ENCODE results near the gene PHC3.

Gene PHC3

DNA sequence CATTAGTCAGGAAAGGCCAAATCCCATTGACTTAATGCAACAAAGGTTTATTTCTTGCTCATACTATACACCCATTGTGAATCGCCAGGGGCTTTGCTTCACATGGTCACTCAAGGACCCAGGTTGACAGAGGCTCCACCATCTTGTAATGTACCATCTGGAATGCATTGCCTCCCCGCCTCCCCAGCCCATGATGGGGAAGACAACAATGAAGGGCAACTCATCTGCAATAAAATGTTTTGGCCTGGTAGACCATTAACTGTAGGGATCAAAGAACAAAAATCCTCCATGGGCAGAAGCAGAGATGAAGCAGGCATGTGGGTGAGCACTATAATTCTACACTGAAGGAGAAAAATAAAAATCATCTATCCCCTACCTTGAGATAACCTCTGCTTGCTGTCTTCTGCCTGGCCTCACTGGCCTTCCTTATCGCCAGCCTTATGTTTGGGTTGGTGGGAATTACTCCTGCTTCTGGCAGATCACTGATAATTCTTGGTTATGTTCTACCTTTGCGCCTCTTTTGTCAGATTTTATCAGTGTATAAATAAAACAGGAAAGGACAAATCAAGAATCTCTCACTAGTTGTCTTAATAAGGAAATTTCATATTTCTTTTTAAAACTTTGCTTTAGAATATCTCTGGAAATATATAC is 106.0 kb downstream of the PHC3 start:
- DNase-seq: no peak

DNA sequence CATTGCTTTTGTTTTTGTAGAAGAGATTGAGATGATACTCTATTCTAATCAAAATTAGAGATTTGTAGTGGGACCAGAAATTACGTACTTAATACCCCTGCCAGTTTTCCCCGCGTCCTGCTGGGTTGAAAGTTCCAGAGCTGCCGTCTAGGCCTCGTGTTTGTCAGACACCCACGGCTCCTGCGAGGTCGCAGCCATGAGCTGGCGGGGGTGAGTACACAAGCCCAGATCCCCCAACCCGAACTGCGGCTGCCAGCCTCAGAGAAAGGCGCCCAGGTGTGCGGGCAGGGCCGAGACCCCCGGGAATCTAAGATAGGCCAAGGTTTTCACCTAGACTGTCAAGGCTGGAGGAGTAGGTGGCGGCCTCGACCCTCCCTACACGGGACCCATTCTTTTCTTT is 117.4 kb downstream of the PHC3 start:
- DNase-seq: no peak

DNA sequence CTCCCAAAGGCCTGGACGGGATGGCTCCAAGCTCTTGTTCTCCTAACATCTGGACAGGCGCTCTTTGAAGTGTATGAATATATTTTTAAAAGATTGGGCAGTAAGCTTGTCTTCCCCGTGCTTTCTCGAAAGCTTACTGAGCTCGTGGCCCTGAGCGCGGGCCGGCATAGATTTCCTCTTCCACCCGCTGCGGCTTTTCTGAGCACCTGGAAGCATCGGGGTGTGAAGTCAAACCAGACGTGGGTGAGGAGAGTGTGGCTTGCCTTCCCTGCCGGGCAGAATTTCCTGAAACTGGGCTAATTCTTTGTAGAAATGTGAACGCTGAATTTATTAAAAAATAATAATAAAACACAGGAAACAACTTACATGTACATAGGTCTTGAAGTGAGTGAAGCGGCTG is 117.8 kb downstream of the PHC3 start:
- DNase-seq: no peak

DNA sequence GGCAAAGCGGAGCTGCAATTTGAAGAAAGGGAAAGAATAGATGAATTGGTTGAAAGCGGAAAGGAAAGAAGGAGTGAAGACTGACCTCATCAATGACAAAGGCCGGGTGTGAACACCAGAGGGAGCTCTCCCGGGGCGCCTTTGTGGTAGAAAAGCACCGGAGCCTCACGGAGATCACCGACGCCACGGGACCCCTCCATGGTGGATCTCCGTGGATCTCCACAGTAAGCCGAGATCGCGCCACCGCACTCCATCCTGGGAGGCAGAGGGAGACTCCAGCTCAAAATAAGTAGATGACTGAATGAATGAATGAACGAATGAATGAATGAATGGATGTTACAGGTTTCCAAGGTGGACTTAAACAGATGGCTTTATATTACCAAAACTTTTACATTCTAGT is 118.8 kb downstream of the PHC3 start:
- DNase-seq: no peak

DNA sequence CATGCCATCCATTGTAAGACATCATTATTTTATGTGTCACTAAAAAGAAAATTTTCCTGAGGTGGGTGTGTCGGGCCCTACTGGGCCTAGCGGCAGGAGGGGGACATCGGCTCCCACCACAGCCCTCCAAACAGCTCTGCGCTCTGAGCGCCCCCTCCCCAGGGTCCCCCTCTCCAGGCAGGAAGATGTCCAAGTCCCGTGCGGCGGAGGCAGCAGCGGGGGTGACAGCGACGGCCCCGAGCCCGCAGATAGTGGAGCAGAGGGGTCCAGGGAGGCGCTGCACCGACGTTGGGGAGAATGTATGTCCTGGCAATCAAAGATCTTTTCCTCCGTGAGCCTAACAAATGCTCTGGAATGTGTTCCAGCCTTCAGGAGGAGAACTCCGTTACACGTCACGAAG is 119.5 kb downstream of the PHC3 start:
- no peak for DNase-seq

- DNase-seq: no peak
Measured at GRCh38 chr3:170059447-170059846, 122.1 kb downstream of the PHC3 start.

DNA sequence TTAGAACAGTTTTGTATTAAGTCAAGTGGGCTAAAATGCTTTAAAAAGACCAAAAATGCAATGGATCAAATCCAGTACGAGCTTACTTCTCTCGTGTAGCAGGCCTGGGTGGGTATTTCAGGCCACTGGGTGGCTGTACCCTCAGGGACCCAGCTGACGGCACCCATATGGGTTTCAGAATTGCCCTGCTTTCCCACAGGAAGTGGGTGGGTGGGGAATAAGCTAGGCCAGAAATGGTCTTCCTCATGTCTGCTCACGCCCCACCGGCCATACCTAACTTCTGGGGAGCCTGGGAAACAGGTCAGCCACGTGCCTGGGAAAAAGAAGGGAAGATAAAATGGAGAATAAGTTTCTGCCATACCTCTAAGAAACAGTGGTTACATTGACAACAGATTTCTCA is 123.4 kb downstream of the PHC3 start:
- DNase-seq: no peak

GRCh38 chr3:170057550-170057949 is 124.0 kb downstream of the PHC3 start:
- DNase-seq: no peak

DNA sequence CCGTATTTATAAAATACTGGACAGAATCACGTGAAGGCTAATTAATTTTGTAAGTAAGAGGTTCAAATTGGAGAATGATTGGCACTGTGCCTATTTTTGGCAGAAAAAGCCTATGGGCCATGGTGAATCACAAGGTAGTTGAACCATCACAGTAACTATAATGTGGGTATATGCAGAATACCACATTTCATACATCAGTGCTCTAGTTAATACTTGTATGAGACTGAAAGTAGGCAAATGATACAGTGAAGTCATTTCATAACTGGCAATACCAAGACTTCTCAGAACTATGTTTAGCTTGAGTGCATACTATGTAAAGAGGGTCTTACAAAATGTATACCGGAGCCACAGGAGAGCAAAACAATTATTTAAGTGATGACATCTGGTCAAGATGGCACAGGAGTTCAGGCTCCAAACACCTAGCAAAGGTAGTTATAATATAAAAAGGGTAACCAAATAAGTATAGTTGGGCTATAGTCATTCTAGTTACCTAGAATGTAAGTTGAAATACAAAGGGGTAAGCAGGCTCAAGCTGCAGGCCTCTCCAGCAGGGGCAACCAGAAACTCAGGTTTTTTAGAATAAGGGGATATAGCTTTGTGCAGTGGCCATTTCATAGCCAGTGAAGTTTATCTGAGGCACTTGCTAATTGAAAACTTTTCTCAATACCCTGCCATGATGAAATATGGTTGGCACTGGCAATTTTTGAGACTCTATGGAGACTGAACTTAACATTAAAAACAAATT is 124.7 kb downstream of the PHC3 start:
- no peak for DNase-seq

DNA sequence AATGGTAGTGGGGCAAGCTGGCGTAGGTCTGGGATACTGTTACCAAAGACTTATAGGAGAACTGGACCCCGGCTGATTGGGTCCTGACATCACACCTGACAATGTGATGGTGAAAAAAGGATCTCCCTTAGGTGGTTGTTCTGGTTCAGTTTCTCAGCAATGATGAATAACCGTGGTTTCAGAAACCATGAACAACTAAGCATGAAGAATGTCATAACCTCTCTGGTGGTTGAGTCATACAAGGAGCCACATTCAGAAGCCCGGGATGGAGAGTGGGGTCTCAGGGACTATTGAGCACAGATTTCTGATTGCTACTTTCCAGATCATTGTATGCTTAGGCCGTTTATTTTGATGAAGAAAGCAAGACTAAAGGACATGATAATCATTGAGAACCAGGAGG is 126.3 kb downstream of the PHC3 start:
- DNase-seq: no peak

- no peak for DNase-seq
Measured at GRCh38 chr3:170054204-170054603, 127.3 kb downstream of the PHC3 start.

GRCh38 chr3:170052398-170052797 is 129.1 kb downstream of the PHC3 start:
- no peak for DNase-seq

GRCh38 chr3:170050753-170051152 is 130.8 kb downstream of the PHC3 start:
- no peak for DNase-seq

DNA sequence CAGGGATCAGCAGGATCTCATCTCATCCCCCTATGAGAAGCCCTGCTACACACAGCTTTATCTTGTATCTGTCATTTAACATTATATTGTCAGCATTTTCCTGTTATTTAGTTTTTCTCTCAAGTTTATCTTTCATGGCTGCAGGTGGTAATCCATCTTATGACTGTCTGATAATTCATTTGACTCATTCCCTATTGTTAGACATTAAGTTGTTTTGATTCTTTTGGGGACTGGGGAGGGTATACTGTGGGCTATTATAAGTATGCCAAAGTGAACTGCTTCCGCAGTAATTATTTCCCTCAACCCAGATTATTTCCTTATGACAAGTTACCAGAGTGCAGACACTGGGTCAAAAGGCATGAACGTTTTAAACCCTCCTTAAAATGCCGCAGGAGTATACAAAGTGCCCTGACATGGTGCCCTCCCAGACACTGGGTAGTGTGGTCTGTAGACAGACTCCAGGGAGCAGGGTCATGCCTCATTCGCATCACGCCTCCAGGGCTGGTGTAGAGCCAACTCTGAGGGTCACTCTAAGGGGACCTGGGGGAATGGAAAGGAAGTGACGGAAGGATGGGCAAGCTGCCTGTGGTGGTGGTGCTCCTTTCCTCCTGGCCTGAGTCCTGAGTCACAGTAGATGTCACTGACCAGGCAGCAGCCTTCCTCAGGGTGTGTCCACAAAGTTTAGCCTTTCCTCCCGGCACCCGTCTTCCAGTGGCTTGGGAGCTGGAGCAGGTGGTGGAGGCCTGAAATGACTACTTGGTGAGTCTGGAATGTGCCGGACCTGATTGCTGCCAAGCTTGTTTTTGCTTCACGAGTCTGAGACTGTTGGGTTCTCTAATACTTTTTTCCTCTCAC is 132.2 kb downstream of the PHC3 start:
- DNase-seq: no peak

- DNase-seq: no peak
Measured at GRCh38 chr3:170047133-170047404, 134.5 kb downstream of the PHC3 start.

GRCh38 chr3:170046269-170047132 is 135.0 kb downstream of the PHC3 start:
- DNase-seq: no peak

DNA sequence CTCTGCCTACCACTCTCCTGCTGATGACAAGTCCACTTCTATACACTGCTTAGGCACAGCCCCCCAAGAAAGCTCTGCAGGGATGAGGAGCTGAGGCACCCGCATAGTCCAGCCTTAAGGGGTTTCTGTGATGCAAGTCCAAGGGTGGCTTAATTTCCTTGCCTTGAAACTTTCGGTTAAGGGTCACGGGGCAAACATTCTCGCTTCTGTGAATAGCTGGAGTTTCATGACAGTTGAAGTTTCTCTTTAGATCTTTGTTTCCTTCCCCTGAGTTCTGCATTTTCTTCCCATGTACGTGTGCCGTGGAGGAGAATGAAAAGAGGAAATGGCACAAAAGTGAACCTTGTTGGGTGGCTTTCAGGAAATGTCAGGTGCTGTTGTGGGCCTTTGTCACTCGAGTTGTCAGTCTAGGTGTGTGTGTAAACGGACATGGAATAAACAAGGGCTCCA is 136.7 kb downstream of the PHC3 start:
- no peak for DNase-seq

DNA sequence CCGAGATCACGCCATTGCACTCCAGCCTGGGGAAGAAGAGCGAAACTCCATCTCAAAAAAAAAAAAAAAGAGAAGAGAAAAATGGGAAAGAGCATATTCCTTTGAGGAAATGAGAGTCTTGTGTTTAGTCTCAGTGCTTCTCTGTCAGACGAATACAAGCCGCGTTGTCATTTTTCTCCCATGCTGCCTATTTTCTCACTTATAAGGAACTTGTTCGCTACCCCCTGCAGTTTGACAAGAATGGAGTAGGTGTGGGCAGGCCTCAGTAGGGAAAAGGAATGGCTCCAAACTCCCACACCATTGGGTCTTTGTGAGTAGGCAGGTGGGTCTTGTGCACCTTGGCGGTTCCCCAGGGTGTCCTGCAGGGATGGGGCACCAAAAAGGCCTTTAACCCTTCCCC is 137.3 kb downstream of the PHC3 start:
- DNase-seq: no peak

- DNase-seq: no peak
Measured at GRCh38 chr3:170043506-170043905, 138.0 kb downstream of the PHC3 start.

DNA sequence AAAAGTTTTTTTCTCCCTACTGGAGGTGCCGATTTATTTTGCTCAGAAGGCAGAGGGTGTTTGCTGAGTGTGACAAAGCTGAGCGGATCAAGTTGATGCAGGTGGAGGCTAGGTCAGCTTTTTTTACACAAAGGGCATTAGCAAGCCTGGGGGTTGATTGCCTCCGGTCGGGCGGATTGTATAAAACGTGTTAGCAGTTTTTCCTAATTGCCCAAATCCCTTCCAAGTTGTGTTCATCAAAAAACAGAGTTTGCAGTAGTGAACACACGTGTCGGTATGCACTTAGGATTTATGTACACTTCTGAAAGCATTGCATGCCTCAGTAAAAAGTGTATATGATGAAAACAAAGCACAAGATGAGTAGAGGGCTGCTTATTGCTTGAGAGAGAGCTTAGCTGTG is 141.1 kb downstream of the PHC3 start:
- DNase-seq: no peak

DNA sequence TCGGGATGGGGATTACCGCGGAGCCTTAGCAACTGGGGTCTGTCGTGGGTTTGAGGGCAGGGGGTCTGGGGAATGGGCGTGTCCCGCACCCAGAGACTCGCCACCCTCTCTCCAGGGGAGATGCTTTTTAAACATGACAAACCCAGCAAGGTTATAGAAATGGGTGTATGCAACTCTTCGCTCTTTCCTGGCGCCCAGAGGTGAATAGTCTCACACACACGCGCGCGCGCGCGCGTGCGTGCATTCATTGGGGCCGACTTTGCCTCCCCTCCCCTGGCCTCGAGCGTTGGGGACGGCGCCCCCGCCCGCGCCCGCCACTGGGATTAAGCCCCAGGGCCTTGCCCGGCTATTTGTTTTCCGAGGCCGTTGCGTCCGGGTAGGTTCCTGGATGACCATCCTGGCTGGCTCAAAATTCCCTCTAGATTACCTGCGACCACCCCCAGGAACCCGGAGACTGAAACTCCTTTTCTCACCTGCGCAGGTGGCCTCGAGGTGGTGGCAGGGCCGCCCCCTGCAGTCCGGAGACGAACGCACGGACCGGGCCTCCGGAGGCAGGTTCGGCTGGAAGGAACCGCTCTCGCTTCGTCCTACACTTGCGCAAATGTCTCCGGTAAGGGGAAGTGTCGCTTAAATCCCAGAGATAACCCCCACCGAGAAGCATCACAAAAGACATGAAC is 143.0 kb downstream of the PHC3 start:
- no peak for DNase-seq
